HCT116 (cell line): Measurements from ENCODE around the gene ERLIN1. TPM values are rescaled to one million over a fixed set of nuclear protein-coding genes. Genes with fewer than 3 reads are reported as not detected.

ENCODE experiments used
- ATAC-seq: fragments of 200-7000 bp; cut with Tn5 transposase; 2 replicates; pipeline ENCODE4 v1.9.1; 2020; ENCODE audit warnings: mild to moderate bottlenecking, moderate library complexity
- BruUV-seq: library from RNA; stranded (reverse); fragments of 400-500 nt; replicated peaks from 2 replicates; lab custom pipeline; 2021; lab: Mats Ljungman, UMichigan
- CTCF ChIA-PET: fragments of 300-600 bp; sonication (Branson Sonifier 250); formaldehyde crosslinking; loops from one replicate; lab custom pipeline; 2021; ENCODE audit warnings: antibody characterized with exemption; lab: Charles Lee
- POLR2A ChIA-PET: fragments of 300-600, 350-600 bp; sonication (Branson Sonifier 250); formaldehyde crosslinking; loops from one replicate; lab custom pipeline; 2021; ENCODE audit warnings: antibody characterized with exemption; lab: Charles Lee
- RAD21 ChIA-PET, 2 experiments: fragments of 300-600 bp; sonication (Branson Sonifier 250); formaldehyde crosslinking; loops; one replicate each; lab custom pipeline; 2023; ENCODE audit warnings: low total read pairs in 2 of 2; ENCODE audit not compliant: uncharacterized antibody in 2 of 2, unreplicated experiment in 2 of 2, low non-redundant PET in 1 of 2; lab: Charles Lee
- DNase-seq: peaks from one replicate; pipeline ENCODE4 v3.0.0-alpha.2; 2010; ENCODE audit warnings: low read depth, low spot score
- H2AFZ ChIP-seq: fragments of 200-600 bp; shearing (Covaris generic), sonication (generic); 2 replicates; pipeline ENCODE4 v1.6.1; 2017; ENCODE audit warnings: low read depth, mixed run types, mixed read lengths, antibody characterized with exemption, low read length; ENCODE audit not compliant: poor library complexity, severe bottlenecking
- H3K27ac ChIP-seq: 2 replicates; pipeline ENCODE4 v1.5.1; 2012; ENCODE audit warnings: low read depth, low read length
- H3K27me3 ChIP-seq: fragments of 200-600 bp; sonication (generic); 2 replicates; pipeline ENCODE4 v1.6.1; 2016; ENCODE audit warnings: mixed run types, low read length, mixed read lengths; ENCODE audit not compliant: insufficient read depth
- H3K36me3 ChIP-seq, 2 experiments: fragments of 200-500 bp in 1 of 2; fragments of 200-600 bp in 1 of 2; sonication (Bioruptor generic) in 1 of 2; sonication (generic) in 1 of 2; 2 replicates each; pipeline versions ENCODE4 v1.5.1 to v1.6.1; 2014 to 2016; ENCODE audit warnings: low read length in 2 of 2, inconsistent platforms in 1 of 2, mixed read lengths in 1 of 2, mixed run types in 1 of 2; ENCODE audit not compliant: insufficient read depth in 2 of 2, control insufficient read depth in 1 of 2
- H3K4me1 ChIP-seq, 2 experiments: fragments of 200-600 bp in 1 of 2; sonication (generic) in 1 of 2; 2 replicates each; pipeline versions ENCODE4 v1.5.1 to v1.6.1; 2012 to 2017; ENCODE audit warnings: low read length in 2 of 2, inconsistent platforms in 1 of 2, mild to moderate bottlenecking in 1 of 2, mixed read lengths in 1 of 2, mixed run types in 1 of 2, moderate library complexity in 1 of 2; ENCODE audit not compliant: insufficient read depth in 2 of 2, control insufficient read depth in 1 of 2
- H3K4me2 ChIP-seq: fragments of 200-600 bp; sonication (generic); 2 replicates; pipeline ENCODE4 v1.6.1; 2017; ENCODE audit warnings: mixed run types, low read length, mixed read lengths
- H3K4me3 ChIP-seq, 2 experiments: fragments of 200-600 bp in 1 of 2; sonication (generic) in 1 of 2; replicated peaks in 1 of 2; 2 replicates each; pipeline ENCODE4 v1.5.1; 2011 to 2016; ENCODE audit warnings: low read length in 2 of 2, control low read depth in 1 of 2, low read depth in 1 of 2, mild to moderate bottlenecking in 1 of 2, mixed read lengths in 1 of 2, mixed run types in 1 of 2
- H3K79me2 ChIP-seq: fragments of 200-600 bp; sonication (generic); 2 replicates; pipeline ENCODE4 v1.6.1; 2017; ENCODE audit warnings: mild to moderate bottlenecking, mixed run types, low read length, moderate library complexity, mixed read lengths; ENCODE audit not compliant: insufficient read depth
- H3K9ac ChIP-seq: fragments of 200-600 bp; sonication (generic); 2 replicates; pipeline ENCODE4 v1.6.1; 2016; ENCODE audit warnings: low read length, mixed read lengths
- H3K9me2 ChIP-seq: fragments of 200-600 bp; sonication (generic), shearing (Covaris generic); 2 replicates; pipeline ENCODE4 v1.6.1; 2017; ENCODE audit warnings: mixed run types, mild to moderate bottlenecking, moderate library complexity; ENCODE audit not compliant: insufficient read depth
- H3K9me3 ChIP-seq, 2 experiments: fragments of 200-500 bp in 1 of 2; fragments of 200-600 bp in 1 of 2; sonication (Bioruptor generic) in 1 of 2; sonication (generic) in 1 of 2; 2 replicates each; pipeline ENCODE4 v1.6.1; 2014 to 2017; ENCODE audit warnings: low read length in 2 of 2, mixed read lengths in 2 of 2, inconsistent platforms in 1 of 2, low read depth in 1 of 2, mild to moderate bottlenecking in 1 of 2, mixed run types in 1 of 2, moderate library complexity in 1 of 2; ENCODE audit not compliant: control insufficient read depth in 1 of 2, insufficient read depth in 1 of 2
- H4K20me1 ChIP-seq: fragments of 200-600 bp; sonication (generic), shearing (Covaris generic); 2 replicates; pipeline ENCODE4 v1.6.1; 2017; ENCODE audit warnings: mixed run types, mild to moderate bottlenecking, moderate library complexity; ENCODE audit not compliant: insufficient read depth
- CEBPB ChIP-seq: IDR thresholded peaks from 2 replicates; pipeline ENCODE4 v1.6.1; 2012; ENCODE audit warnings: low read depth
- RAD21 ChIP-seq: IDR thresholded peaks from 2 replicates; pipeline ENCODE4 v1.6.1; 2012; ENCODE audit warnings: low read depth, mild to moderate bottlenecking
- TCF7L2 ChIP-seq: IDR thresholded peaks from 2 replicates; pipeline ENCODE4 v1.7.0; 2011; ENCODE audit warnings: borderline replicate concordance, inconsistent platforms; ENCODE audit not compliant: insufficient read depth, insufficient read length; ENCODE audit errors: extremely low read depth
- intact Hi-C: fragments of 100-400 bp; cut with micrococcal nuclease; formaldehyde crosslinking; loops from 2 replicates; pipeline ENCODE4 v1.10.0; 2022
- total RNA-seq: library from RNA; stranded (reverse); gene quantifications from one replicate; pipeline ENCODE4 v1.2.1, GENCODE V29; 2021; ENCODE audit not compliant: unreplicated experiment
- TF ChIP-seq, protein P1 (sequence below): IDR thresholded peaks from 2 replicates; pipeline ENCODE4 v1.6.1; 2012
- TF ChIP-seq, protein P2 (sequence below): IDR thresholded peaks from 2 replicates; pipeline ENCODE4 v1.6.1; 2012
- TF ChIP-seq, protein P3 (sequence below), 3 experiments: fragments of 200-600 bp in 1 of 3; sonication (generic) in 1 of 3; IDR thresholded peaks in 2 of 3; conservative IDR thresholded peaks in 1 of 3; 2 replicates each; pipeline ENCODE4 v1.5.1; 2012 to 2017; ENCODE audit warnings: low read depth in 2 of 3, low read length in 2 of 3, antibody characterized with exemption in 1 of 3, borderline replicate concordance in 1 of 3, control low read depth in 1 of 3, mild to moderate bottlenecking in 1 of 3, mixed read lengths in 1 of 3, mixed run types in 1 of 3, moderate library complexity in 1 of 3; ENCODE audit not compliant: insufficient read depth in 1 of 3

The ERLIN1 gene
- total RNA-seq, 1 experiment from 2014 or later, result 64.5 TPM

DNA sequence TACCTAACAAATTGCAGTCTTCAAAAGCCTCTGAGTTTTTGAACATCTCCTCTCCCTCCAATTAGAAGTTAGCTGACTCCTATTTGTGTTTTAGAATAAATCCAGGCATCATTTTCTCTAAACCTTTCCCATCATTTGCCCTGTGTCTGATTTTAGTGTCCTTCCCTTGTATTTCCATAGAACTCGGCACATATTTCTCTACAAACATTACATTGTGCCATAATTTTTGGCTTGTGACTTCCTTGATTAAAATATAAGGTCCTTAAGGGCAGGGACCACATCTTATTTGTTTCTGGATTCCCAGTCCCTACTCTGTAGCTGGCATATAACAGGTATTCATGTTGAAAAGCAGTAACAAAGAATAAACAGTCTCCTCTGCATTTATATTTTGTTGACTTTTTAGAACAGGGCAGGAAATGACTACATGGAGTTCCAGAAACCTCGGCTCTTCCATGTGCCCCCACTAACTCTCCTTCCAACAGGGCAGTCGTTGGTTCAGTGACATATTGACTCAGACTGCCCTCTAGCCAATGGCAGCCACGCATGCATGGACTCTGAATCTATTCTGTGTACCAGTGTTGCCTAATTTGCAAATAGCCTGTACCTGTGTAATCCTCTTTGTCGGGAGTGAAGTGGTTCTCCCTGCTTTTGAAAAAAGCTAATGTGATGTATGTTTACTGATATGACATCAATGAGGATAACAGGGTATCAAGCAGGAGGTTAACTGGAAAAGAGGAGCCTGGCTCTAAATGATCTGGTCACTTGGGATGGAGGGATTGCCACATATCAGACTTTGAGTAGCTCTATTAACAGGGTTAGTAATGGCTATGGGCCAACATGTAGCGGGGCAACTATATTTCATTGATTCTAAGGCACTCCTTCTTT, 84.4 kb downstream of the ERLIN1 start:
- H3K27me3 ChIP-seq, result no peaks in the 10 kb centered on the region
- no peak overlapping the region for H3K27ac ChIP-seq
- H3K4me1 ChIP-seq, result no peaks in the 10 kb centered on the region
- BruUV-seq, result no TSS peak
- H3K4me3 ChIP-seq, result no peak overlapping the region
- no peaks in the 10 kb centered on the region for H4K20me1 ChIP-seq
- ChIA-PET POLR2A (no interaction called here), CTCF (interaction anchor here (2.4 kb wide), 1 partner anchor 256 kb away, joined by 9 read pairs; no protein-coding TSS in a partner anchor), RAD21 (interaction anchor here in 1 of 2 experiments (1.5 kb wide), 1 partner anchor 242 kb away, joined by 6 read pairs; no protein-coding TSS in a partner anchor)
- ATAC-seq, result peak; percentile 59
- H3K9me2 ChIP-seq, result no peaks in the 10 kb centered on the region
- H3K9me3 ChIP-seq, result 0 out of 4 replicates have a peak, but pooled peaks cover 0 to 3% of the 10 kb centered on the region in 2 experiments
- H3K79me2 ChIP-seq, result no peaks in the 10 kb centered on the region
- H3K9ac ChIP-seq, result no peak overlapping the region
- intact Hi-C loops, result loop anchor here (5.0 kb wide), 1 partner anchor 254 kb away; no protein-coding TSS in a partner anchor
- TF ChIP-seq, protein P1, sequence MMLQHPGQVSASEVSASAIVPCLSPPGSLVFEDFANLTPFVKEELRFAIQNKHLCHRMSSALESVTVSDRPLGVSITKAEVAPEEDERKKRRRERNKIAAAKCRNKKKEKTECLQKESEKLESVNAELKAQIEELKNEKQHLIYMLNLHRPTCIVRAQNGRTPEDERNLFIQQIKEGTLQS, result no peak
- TF ChIP-seq TCF7L2 (no peak), RAD21 (peak; percentile 38; the same call in 1 of the 2 replicates), CEBPB (no peak)
- TF ChIP-seq, protein P2, sequence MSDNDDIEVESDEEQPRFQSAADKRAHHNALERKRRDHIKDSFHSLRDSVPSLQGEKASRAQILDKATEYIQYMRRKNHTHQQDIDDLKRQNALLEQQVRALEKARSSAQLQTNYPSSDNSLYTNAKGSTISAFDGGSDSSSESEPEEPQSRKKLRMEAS, result no peak
- TF ChIP-seq, protein P3, sequence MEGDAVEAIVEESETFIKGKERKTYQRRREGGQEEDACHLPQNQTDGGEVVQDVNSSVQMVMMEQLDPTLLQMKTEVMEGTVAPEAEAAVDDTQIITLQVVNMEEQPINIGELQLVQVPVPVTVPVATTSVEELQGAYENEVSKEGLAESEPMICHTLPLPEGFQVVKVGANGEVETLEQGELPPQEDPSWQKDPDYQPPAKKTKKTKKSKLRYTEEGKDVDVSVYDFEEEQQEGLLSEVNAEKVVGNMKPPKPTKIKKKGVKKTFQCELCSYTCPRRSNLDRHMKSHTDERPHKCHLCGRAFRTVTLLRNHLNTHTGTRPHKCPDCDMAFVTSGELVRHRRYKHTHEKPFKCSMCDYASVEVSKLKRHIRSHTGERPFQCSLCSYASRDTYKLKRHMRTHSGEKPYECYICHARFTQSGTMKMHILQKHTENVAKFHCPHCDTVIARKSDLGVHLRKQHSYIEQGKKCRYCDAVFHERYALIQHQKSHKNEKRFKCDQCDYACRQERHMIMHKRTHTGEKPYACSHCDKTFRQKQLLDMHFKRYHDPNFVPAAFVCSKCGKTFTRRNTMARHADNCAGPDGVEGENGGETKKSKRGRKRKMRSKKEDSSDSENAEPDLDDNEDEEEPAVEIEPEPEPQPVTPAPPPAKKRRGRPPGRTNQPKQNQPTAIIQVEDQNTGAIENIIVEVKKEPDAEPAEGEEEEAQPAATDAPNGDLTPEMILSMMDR (IDR thresholded peaks at IDR 0.05 in 2 of 3, conservative IDR thresholded peaks at IDR 0.05 in 1 of 3; ENCODE audit: borderline replicate concordance in 1 of 3, insufficient read depth in 1 of 3, low read depth in 2 of 3, low read length in 2 of 3), result no peak
- DNase-seq, result no peak
- H3K36me3 ChIP-seq, result no peaks in the 10 kb centered on the region
- H2AFZ ChIP-seq, result peak overlapping the region; percentile 75
- H3K4me2 ChIP-seq, result no peak overlapping the region
